ENCODE results near the gene CCDC39.

DNA sequence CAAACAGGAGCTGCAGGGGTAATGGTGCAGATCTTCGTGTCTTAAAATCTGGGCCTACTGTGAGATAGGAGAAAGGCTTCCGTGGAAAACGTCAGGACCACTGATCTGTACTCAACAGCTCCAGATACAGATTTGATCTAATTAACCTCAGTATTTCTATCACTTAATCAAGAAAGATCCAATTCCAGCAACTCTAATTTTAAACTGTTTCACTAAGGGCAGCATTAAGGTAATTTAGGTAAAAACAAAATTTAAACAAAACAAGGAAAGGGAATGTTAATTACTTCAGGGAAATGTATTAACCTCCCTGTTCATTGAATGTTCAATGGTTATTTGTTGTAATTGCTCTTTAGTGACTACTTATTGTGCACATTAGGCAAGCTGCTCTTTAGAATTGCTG, 103.7 kb downstream of the CCDC39 start:
- TF ChIP-seq CHD2 (IDR thresholded peaks at IDR 0.05; ENCODE audit: low read length, partially characterized antibody) (no peak), EP300 (IDR thresholded peaks at IDR 0.05; ENCODE audit: borderline replicate concordance in 1 of 2, low read depth in 1 of 2, low read length in 1 of 2) (no peak)
- TF ChIP-seq, protein P1, sequence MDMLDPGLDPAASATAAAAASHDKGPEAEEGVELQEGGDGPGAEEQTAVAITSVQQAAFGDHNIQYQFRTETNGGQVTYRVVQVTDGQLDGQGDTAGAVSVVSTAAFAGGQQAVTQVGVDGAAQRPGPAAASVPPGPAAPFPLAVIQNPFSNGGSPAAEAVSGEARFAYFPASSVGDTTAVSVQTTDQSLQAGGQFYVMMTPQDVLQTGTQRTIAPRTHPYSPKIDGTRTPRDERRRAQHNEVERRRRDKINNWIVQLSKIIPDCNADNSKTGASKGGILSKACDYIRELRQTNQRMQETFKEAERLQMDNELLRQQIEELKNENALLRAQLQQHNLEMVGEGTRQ (IDR thresholded peaks at IDR 0.05; ENCODE audit: borderline replicate concordance, low read depth, low read length), result no peak
